ENCODE measurements around the gene C1orf74. TPM values are rescaled to one million over a fixed set of nuclear protein-coding genes. Genes with fewer than 3 reads are reported as not detected.

Gene C1orf74
- total RNA-seq, 2 donors from 2014 or later: 3.1 to 5.4 TPM

DNA sequence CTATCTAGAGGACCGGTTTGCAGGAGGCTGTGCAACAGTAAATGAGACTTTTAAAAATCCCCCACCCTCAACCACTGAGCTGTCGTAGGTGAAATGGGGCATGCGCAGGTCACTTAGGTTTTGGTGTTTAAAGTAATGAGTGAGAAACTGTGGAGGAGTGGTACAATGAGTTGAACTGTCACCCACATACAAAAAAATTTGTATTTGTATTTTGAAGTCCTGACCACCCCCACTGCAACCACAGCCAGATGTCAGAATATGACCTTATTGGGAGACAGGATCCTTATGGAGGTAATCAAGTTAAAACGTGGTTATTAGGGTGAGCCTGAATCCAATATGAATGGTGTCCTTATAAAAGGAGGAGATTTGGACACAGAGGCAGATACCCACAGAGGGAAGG, 23.1 kb upstream of the C1orf74 start:
- no peak for DNase-seq
- Histone ChIP-seq H3K4me3 (ENCODE audit: low read length) (no peak overlapping the region), H3K4me1 (ENCODE audit: control insufficient read depth, insufficient read depth, low read length) (peaks cover 4% of the 10 kb centered on the region), H3K27ac (ENCODE audit: low read depth, low read length) (no peak overlapping the region), H3K27me3 (ENCODE audit: control insufficient read depth, insufficient read depth, low read length, poor library complexity, severe bottlenecking) (peaks cover 30% of the 10 kb centered on the region), H3K9me3 (ENCODE audit: control insufficient read depth, low read length) (no peaks in the 10 kb centered on the region), H3K36me3 (ENCODE audit: control insufficient read depth, insufficient read depth, low read length) (no peaks in the 10 kb centered on the region), H3K9ac (ENCODE audit: extremely low read depth, low read length, poor library complexity, severe bottlenecking) (no peak overlapping the region)
- H3K27me3 Mint-ChIP-seq (ENCODE audit: insufficient read depth): peaks cover 2% of the 10 kb centered on the region
- WGBS, 2 experiments (ENCODE audit: insufficient coverage in 1 of 2, insufficient read length in 1 of 2): 91 to 100% methylated on average over 1 to 2 of the region's 4 CpGs
- TF ChIP-seq, protein P1, sequence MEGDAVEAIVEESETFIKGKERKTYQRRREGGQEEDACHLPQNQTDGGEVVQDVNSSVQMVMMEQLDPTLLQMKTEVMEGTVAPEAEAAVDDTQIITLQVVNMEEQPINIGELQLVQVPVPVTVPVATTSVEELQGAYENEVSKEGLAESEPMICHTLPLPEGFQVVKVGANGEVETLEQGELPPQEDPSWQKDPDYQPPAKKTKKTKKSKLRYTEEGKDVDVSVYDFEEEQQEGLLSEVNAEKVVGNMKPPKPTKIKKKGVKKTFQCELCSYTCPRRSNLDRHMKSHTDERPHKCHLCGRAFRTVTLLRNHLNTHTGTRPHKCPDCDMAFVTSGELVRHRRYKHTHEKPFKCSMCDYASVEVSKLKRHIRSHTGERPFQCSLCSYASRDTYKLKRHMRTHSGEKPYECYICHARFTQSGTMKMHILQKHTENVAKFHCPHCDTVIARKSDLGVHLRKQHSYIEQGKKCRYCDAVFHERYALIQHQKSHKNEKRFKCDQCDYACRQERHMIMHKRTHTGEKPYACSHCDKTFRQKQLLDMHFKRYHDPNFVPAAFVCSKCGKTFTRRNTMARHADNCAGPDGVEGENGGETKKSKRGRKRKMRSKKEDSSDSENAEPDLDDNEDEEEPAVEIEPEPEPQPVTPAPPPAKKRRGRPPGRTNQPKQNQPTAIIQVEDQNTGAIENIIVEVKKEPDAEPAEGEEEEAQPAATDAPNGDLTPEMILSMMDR (conservative IDR thresholded peaks at IDR 0.05): no peak
- peaks cover 17% of the 10 kb centered on the region for H3K4me1 Mint-ChIP-seq
- H3K4me3 Mint-ChIP-seq: no peak overlapping the region
- no peaks in the 10 kb centered on the region for H3K36me3 Mint-ChIP-seq (ENCODE audit: low read depth)
- H3K27ac Mint-ChIP-seq: no peak overlapping the region
- no peaks in the 10 kb centered on the region for H3K9me3 Mint-ChIP-seq

DNA sequence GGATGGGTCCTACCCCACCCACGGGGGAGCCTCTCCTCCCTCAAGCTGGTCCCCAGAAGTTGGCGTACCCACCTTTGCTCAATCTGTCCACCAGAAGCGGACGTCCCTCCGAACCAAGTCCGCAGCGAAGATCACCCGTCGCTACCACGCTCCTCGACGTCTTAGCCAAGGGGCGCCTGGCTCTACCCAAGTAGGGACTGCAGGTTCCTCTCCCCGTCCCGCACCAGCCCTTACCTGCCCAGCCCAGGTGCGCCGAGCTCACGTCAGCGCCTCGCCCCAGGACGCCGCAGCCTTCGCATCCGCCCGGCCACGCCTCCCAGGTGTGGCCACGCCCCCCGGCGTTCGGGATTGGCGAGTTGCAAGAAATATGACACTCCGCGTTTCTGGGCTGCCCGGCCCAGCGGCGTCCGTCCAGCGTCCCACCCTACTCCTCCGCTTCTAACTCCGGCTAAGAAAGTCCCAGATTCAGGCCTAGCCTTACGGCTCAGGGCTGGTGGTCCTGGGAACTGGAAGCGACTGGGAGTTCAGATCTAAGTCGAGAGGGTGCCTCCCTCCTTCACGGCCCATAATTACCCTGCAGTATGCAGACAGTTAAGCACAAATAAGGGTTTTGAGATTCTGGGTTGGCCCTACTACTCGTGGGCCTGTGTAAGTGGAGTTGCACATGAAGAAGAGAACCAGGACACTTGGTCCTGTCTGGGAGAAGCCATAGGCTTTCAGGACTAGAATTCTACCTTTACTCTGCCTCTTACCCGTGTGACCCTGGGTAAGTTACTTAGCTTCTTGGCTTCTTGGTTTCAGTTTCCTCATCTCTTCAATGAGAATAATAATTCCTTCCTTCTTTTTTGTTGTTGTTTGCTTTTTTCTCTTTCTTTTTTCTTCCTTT, 21.8 kb upstream of the C1orf74 start, which contains the start of gene IRF6:
TSS of gene IRF6 (minus strand) at position 268 of the 886 bp plus-strand sequence. CDS start 4,729 bp downstream, outside the sequence.
- TF ChIP-seq, protein P1 (conservative IDR thresholded peaks at IDR 0.05): no peak
- H3K4me1 Mint-ChIP-seq: peaks cover 24% of the 10 kb centered on the region
- peak; percentile 99 for DNase-seq
- peak within 1 kb of the TSS; percentile 94 for H3K4me3 Mint-ChIP-seq
- no peaks in the 10 kb centered on the region for H3K9me3 Mint-ChIP-seq
- H3K36me3 Mint-ChIP-seq (ENCODE audit: low read depth): no peaks in the 10 kb centered on the region
- WGBS, 2 experiments (ENCODE audit: insufficient coverage in 1 of 2, insufficient read length in 1 of 2): 16 to 32% methylated on average over 18 to 46 of the region's 46 CpGs
- peaks cover 2% of the 10 kb centered on the region for H3K27me3 Mint-ChIP-seq (ENCODE audit: insufficient read depth)
- H3K4me1 ChIP-seq (ENCODE audit: control insufficient read depth, insufficient read depth, low read length): peaks cover 4% of the 10 kb centered on the region
- no peaks in the 10 kb centered on the region for H3K9me3 ChIP-seq (ENCODE audit: control insufficient read depth, low read length)
- H3K27me3 ChIP-seq (ENCODE audit: control insufficient read depth, insufficient read depth, low read length, poor library complexity, severe bottlenecking): peaks cover 43% of the 10 kb centered on the region
- H3K9ac ChIP-seq (ENCODE audit: extremely low read depth, low read length, poor library complexity, severe bottlenecking): peak within 1 kb of the TSS; percentile 46
- H3K27ac ChIP-seq (ENCODE audit: low read depth, low read length): no peak within 1 kb of the TSS
- H3K36me3 ChIP-seq (ENCODE audit: control insufficient read depth, insufficient read depth, low read length): no peaks in the 10 kb centered on the region
- H3K4me3 ChIP-seq (ENCODE audit: low read length): peak within 1 kb of the TSS; percentile 79
- H3K27ac Mint-ChIP-seq: peak within 1 kb of the TSS; percentile 99

DNA sequence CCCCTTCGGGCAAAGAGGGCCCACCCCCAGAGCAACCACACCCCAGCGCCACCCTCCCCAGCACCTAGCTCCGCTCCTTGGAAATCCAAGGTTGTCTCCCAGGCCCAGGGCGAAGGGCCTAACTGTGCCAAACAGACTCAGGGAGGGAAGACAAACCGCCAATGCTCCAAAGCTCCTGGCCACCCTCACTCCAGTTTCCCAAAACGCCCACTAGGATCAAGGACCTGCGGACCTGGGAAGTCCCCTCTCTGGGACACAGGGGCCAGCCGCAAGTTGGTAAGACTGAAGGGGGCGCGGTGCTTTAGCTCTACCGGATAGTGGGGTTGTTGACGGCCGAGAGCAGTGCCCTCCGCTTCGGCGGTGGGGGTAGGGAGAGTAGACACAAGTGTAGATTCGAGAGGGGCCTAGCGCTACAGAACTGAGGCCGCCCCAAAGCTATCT, 21.0 kb upstream of the C1orf74 start:
- peak overlapping the region; percentile 94 for H3K4me3 Mint-ChIP-seq
- H3K9ac ChIP-seq (ENCODE audit: extremely low read depth, low read length, poor library complexity, severe bottlenecking): peak overlapping the region; percentile 46
- H3K27ac ChIP-seq (ENCODE audit: low read depth, low read length): no peak overlapping the region
- peak overlapping the region; percentile 99 for H3K27ac Mint-ChIP-seq
- H3K27me3 Mint-ChIP-seq (ENCODE audit: insufficient read depth): peaks cover 2% of the 10 kb centered on the region
- peaks cover 24% of the 10 kb centered on the region for H3K4me1 Mint-ChIP-seq
- peaks cover 4% of the 10 kb centered on the region for H3K4me1 ChIP-seq (ENCODE audit: control insufficient read depth, insufficient read depth, low read length)
- no peaks in the 10 kb centered on the region for H3K36me3 ChIP-seq (ENCODE audit: control insufficient read depth, insufficient read depth, low read length)
- no peaks in the 10 kb centered on the region for H3K9me3 Mint-ChIP-seq
- peak overlapping the region; percentile 79 for H3K4me3 ChIP-seq (ENCODE audit: low read length)
- H3K27me3 ChIP-seq (ENCODE audit: control insufficient read depth, insufficient read depth, low read length, poor library complexity, severe bottlenecking): peaks cover 43% of the 10 kb centered on the region
- 68 to 93% methylated on average over 4 to 19 of the region's 19 CpGs for WGBS, 2 experiments (ENCODE audit: insufficient coverage in 1 of 2, insufficient read length in 1 of 2)
- TF ChIP-seq, protein P1 (conservative IDR thresholded peaks at IDR 0.05): peak; percentile 58
- peak; percentile 88 for DNase-seq
- no peaks in the 10 kb centered on the region for H3K9me3 ChIP-seq (ENCODE audit: control insufficient read depth, low read length)
- no peaks in the 10 kb centered on the region for H3K36me3 Mint-ChIP-seq (ENCODE audit: low read depth)
